PC-3 (cell line): ENCODE data around the gene HAUS7. TPM values are rescaled to one million over a fixed set of nuclear protein-coding genes. Genes with fewer than 3 reads are reported as not detected.

Experiments
- ATAC-seq: fragments of 200-7000 bp; cut with Tn5 transposase; 2 replicates; pipeline ENCODE4 v1.9.1; 2020; ENCODE audit warnings: mild to moderate bottlenecking, moderate library complexity
- BruUV-seq: library from RNA; stranded (reverse); fragments of 400-500 nt; replicated peaks from 2 replicates; lab custom pipeline; 2021; lab: Mats Ljungman, UMichigan
- CTCF ChIA-PET: fragments of 300-600 bp; sonication (Branson Sonifier 250); formaldehyde crosslinking; loops from one replicate; lab custom pipeline; 2022; ENCODE audit warnings: antibody characterized with exemption; lab: Charles Lee
- POLR2A ChIA-PET: fragments of 300-600 bp; sonication (Branson Sonifier 250); formaldehyde crosslinking; loops from one replicate; lab custom pipeline; 2022; ENCODE audit warnings: antibody characterized with exemption; ENCODE audit not compliant: unreplicated experiment; lab: Charles Lee
- DNase-seq: peaks from one replicate; pipeline ENCODE4 v3.0.0-alpha.2; 2015
- H2AFZ ChIP-seq: fragments of 300-600 bp; sonication (generic); 2 replicates; pipeline ENCODE4 v1.6.0; 2016; ENCODE audit warnings: antibody characterized with exemption, low read length
- H3F3A ChIP-seq: fragments of 300-600 bp; sonication (generic); one replicate; pipeline ENCODE4 v1.6.0; 2017; ENCODE audit warnings: antibody characterized with exemption, low read length, control low read depth, mild to moderate bottlenecking; ENCODE audit not compliant: unreplicated experiment
- H3K27ac ChIP-seq: fragments of 300-600 bp; sonication (generic); 2 replicates; pipeline ENCODE4 v1.5.1; 2016; ENCODE audit warnings: mild to moderate bottlenecking, low read length
- H3K27me3 ChIP-seq: fragments of 300-600 bp; sonication (generic); 2 replicates; pipeline ENCODE4 v1.6.1; 2016; ENCODE audit warnings: low read length, mixed read lengths
- H3K36me3 ChIP-seq: fragments of 300-600 bp; sonication (generic); 2 replicates; pipeline ENCODE4 v1.6.1; 2016; ENCODE audit warnings: low read depth, mixed run types, low read length, mixed read lengths
- H3K4me1 ChIP-seq: fragments of 300-600 bp; sonication (generic); 2 replicates; pipeline ENCODE4 v1.5.1; 2016; ENCODE audit warnings: low read length; ENCODE audit not compliant: insufficient read depth
- H3K4me2 ChIP-seq: fragments of 300-600 bp; sonication (generic); 2 replicates; pipeline ENCODE4 v1.6.0; 2016; ENCODE audit warnings: low read length
- H3K4me3 ChIP-seq: fragments of 300-600 bp; sonication (generic); 2 replicates; pipeline ENCODE4 v1.5.1; 2016; ENCODE audit warnings: mild to moderate bottlenecking, low read length, mixed read lengths
- H3K79me2 ChIP-seq: fragments of 300-600 bp; sonication (generic); 2 replicates; pipeline ENCODE4 v1.6.1; 2017; ENCODE audit warnings: low read length, mixed read lengths
- H3K9ac ChIP-seq: fragments of 300-600 bp; sonication (generic); 2 replicates; pipeline ENCODE4 v1.6.0; 2016; ENCODE audit warnings: mild to moderate bottlenecking, low read length
- H3K9me2 ChIP-seq: fragments of 300-600 bp; sonication (generic); replicated peaks from 2 replicates; pipeline ENCODE4 v1.6.1; 2016; ENCODE audit warnings: mixed run types, low read length, mixed read lengths
- H3K9me3 ChIP-seq: fragments of 300-600 bp; sonication (generic); 2 replicates; pipeline ENCODE4 v1.6.1; 2016; ENCODE audit warnings: low read length, mixed read lengths
- H4K20me1 ChIP-seq: fragments of 300-600 bp; sonication (generic); 2 replicates; pipeline ENCODE4 v1.6.1; 2016; ENCODE audit warnings: low read length, mixed read lengths
- CTCF ChIP-seq: fragments of 300-600 bp; sonication (generic); conservative IDR thresholded peaks from 2 replicates; pipeline ENCODE4 v1.5.1; 2017; ENCODE audit warnings: antibody characterized with exemption, low read depth, mild to moderate bottlenecking, low read length
- EZH2 ChIP-seq: fragments of 300-600 bp; sonication (generic); IDR thresholded peaks from one replicate; pipeline ENCODE4 v1.6.1; 2017; ENCODE audit warnings: antibody characterized with exemption, mild to moderate bottlenecking, low read length; ENCODE audit not compliant: unreplicated experiment
- EZH2phosphoT487 ChIP-seq: fragments of 300-600 bp; sonication (generic); IDR thresholded peaks from 2 replicates; pipeline ENCODE4 v1.6.1; 2018; ENCODE audit warnings: mild to moderate bottlenecking, antibody characterized with exemption, low read length, borderline replicate concordance
- intact Hi-C: fragments of 100-400 bp; cut with micrococcal nuclease; formaldehyde crosslinking; loops from 2 replicates; pipeline ENCODE4 v1.9.0; 2023
- total RNA-seq: library from RNA; depleted of rRNA; stranded (reverse); fragments of >200 nt; gene quantifications from 2 replicates; pipeline ENCODE4 v1.2.3, GENCODE V29; 2014

The HAUS7 gene
- total RNA-seq, 1 experiment from 2014 or later: 46.0 TPM

GRCh38 chrX:153443476-153444332 lies 26.7 kb downstream of the HAUS7 start:
- ChIA-PET CTCF (no interaction called here), POLR2A (no interaction called here)
- no peaks in the 10 kb centered on the region for H3K9me2 ChIP-seq
- no TSS peak for BruUV-seq
- no peaks in the 10 kb centered on the region for H4K20me1 ChIP-seq
- H3K79me2 ChIP-seq: no peaks in the 10 kb centered on the region
- TF ChIP-seq CTCF: no peak
- no peak for TF ChIP-seq EZH2phosphoT487
- H3K4me2 ChIP-seq: no peak overlapping the region
- H3K9ac ChIP-seq: no peak overlapping the region
- intact Hi-C loops: no loop called here
- DNase-seq (peak; percentile 47), ATAC-seq (peak; percentile 83)
- H3F3A ChIP-seq: no peaks in the 10 kb centered on the region
- H3K9me3 ChIP-seq: no peaks in the 10 kb centered on the region
- H3K4me3 ChIP-seq: no peak overlapping the region
- no peak overlapping the region for H2AFZ ChIP-seq
- H3K27ac ChIP-seq: no peak overlapping the region
- no peaks in the 10 kb centered on the region for H3K27me3 ChIP-seq
- peaks cover 6% of the 10 kb centered on the region; the same call in 1 of the 2 replicates for H3K4me1 ChIP-seq
- H3K36me3 ChIP-seq: no peaks in the 10 kb centered on the region

GRCh38 chrX:153442463-153442862 lies 27.9 kb downstream of the HAUS7 start:
- Histone ChIP-seq H3K4me2 (no peak overlapping the region), H3K9me3 (no peaks in the 10 kb centered on the region), H2AFZ (no peak overlapping the region), H3K27me3 (no peaks in the 10 kb centered on the region), H3K27ac (no peak overlapping the region), H3K36me3 (no peaks in the 10 kb centered on the region), H3K4me1 (peaks cover 6% of the 10 kb centered on the region; the same call in 1 of the 2 replicates), H3K79me2 (no peaks in the 10 kb centered on the region), H3K9ac (no peak overlapping the region), H4K20me1 (no peaks in the 10 kb centered on the region), H3K9me2 (no peaks in the 10 kb centered on the region), H3F3A (no peaks in the 10 kb centered on the region), H3K4me3 (no peak overlapping the region)
- ATAC-seq (no peak), DNase-seq (no peak)
- TF ChIP-seq EZH2: no peak
- TF ChIP-seq EZH2phosphoT487: no peak
- TF ChIP-seq CTCF: no peak
- POLR2A ChIA-PET: no interaction called here
- CTCF ChIA-PET: no interaction called here
- BruUV-seq: no TSS peak
- intact Hi-C loops: no loop called here

- no peak for TF ChIP-seq CTCF
- TF ChIP-seq EZH2phosphoT487: no peak
- no peak for TF ChIP-seq EZH2
- H3K79me2 ChIP-seq: no peaks in the 10 kb centered on the region
- peaks cover 6% of the 10 kb centered on the region; the same call in 1 of the 2 replicates for H3K4me1 ChIP-seq
- H3F3A ChIP-seq: no peaks in the 10 kb centered on the region
- no peak overlapping the region for H3K9ac ChIP-seq
- no peaks in the 10 kb centered on the region for H3K9me2 ChIP-seq
- ChIA-PET POLR2A (no interaction called here), CTCF (no interaction called here)
- no peak overlapping the region for H2AFZ ChIP-seq
- BruUV-seq: no TSS peak
- H3K4me2 ChIP-seq: no peak overlapping the region
- H4K20me1 ChIP-seq: no peaks in the 10 kb centered on the region
- no peak for DNase-seq
- ATAC-seq: no peak
- H3K36me3 ChIP-seq: no peaks in the 10 kb centered on the region
- no peaks in the 10 kb centered on the region for H3K9me3 ChIP-seq
- no peaks in the 10 kb centered on the region for H3K27me3 ChIP-seq
- intact Hi-C loops: no loop called here
- no peak overlapping the region for H3K4me3 ChIP-seq
- no peak overlapping the region for H3K27ac ChIP-seq
Measured at GRCh38 chrX:153441981-153442380, 28.4 kb downstream of the HAUS7 start.
